Measurements from ENCODE around the gene SPRN.
"Not testable (repeated sequence)": the region's sequence is repeated elsewhere in the genome, so short reads cannot be mapped to it uniquely, and the experiment has no call there.

- TF ChIP-seq, protein P1, sequence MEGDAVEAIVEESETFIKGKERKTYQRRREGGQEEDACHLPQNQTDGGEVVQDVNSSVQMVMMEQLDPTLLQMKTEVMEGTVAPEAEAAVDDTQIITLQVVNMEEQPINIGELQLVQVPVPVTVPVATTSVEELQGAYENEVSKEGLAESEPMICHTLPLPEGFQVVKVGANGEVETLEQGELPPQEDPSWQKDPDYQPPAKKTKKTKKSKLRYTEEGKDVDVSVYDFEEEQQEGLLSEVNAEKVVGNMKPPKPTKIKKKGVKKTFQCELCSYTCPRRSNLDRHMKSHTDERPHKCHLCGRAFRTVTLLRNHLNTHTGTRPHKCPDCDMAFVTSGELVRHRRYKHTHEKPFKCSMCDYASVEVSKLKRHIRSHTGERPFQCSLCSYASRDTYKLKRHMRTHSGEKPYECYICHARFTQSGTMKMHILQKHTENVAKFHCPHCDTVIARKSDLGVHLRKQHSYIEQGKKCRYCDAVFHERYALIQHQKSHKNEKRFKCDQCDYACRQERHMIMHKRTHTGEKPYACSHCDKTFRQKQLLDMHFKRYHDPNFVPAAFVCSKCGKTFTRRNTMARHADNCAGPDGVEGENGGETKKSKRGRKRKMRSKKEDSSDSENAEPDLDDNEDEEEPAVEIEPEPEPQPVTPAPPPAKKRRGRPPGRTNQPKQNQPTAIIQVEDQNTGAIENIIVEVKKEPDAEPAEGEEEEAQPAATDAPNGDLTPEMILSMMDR (conservative IDR thresholded peaks at IDR 0.05; ENCODE audit: low read depth in 2 of 2), result not testable (repeated sequence)
- not testable (repeated sequence) for TF ChIP-seq EZH2phosphoT487 (IDR thresholded peaks at IDR 0.05; ENCODE audit: unreplicated experiment); STAT1 (IDR thresholded peaks at IDR 0.05; ENCODE audit: unreplicated experiment); JUNB (IDR thresholded peaks at IDR 0.05; ENCODE audit: unreplicated experiment); EZH2 (IDR thresholded peaks at IDR 0.05; ENCODE audit: low read depth, unreplicated experiment); POLR2AphosphoS5 (IDR thresholded peaks at IDR 0.05; ENCODE audit: low read depth); REST (IDR thresholded peaks at IDR 0.05; ENCODE audit: unreplicated experiment); CREB1 (CRISPR knock-in tag; IDR thresholded peaks at IDR 0.05; ENCODE audit: low read depth)
- TF ChIP-seq, protein P2, sequence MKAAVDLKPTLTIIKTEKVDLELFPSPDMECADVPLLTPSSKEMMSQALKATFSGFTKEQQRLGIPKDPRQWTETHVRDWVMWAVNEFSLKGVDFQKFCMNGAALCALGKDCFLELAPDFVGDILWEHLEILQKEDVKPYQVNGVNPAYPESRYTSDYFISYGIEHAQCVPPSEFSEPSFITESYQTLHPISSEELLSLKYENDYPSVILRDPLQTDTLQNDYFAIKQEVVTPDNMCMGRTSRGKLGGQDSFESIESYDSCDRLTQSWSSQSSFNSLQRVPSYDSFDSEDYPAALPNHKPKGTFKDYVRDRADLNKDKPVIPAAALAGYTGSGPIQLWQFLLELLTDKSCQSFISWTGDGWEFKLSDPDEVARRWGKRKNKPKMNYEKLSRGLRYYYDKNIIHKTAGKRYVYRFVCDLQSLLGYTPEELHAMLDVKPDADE (IDR thresholded peaks at IDR 0.05), result not testable (repeated sequence)
These were observed 16.9 kb upstream of the SPRN start for GRCh38 chr10:133441356-133441755.

Data from GM23338 (cell line).